SK-N-SH treated with all-trans-retinoic acid at 6 μM for 48 hours (cell line): ENCODE data around the gene ADPRS.

Experiments
- ATAC-seq: fragments of 200-7000 bp; cut with Tn5 transposase; 3 replicates; pipeline ENCODE4 v1.9.1; 2020; ENCODE audit warnings: mild to moderate bottlenecking, moderate library complexity
- ARNTL ChIP-seq: fragments of 450-650 bp; formaldehyde crosslinking; IDR thresholded peaks from 2 replicates; pipeline ENCODE4 v1.5.0; 2020; ENCODE audit warnings: low read depth, mild to moderate bottlenecking, moderate library complexity, borderline replicate concordance
- BACH2 ChIP-seq: fragments of 250-450 bp; sonication (Bioruptor Pico); IDR thresholded peaks from 2 replicates; pipeline ENCODE4 v1.9.0; 2021; ENCODE audit warnings: mild to moderate bottlenecking, borderline replicate concordance
- CSDC2 ChIP-seq: fragments of 250-450 bp; sonication (Bioruptor Pico); IDR thresholded peaks from 2 replicates; pipeline ENCODE4 v1.5.0; 2020; ENCODE audit warnings: mild to moderate bottlenecking, moderate library complexity
- ESRRG ChIP-seq: fragments of 250-450 bp; sonication (Bioruptor Pico); IDR thresholded peaks from 2 replicates; pipeline ENCODE4 v1.6.1; 2021; ENCODE audit warnings: mild to moderate bottlenecking
- ISL1 ChIP-seq: fragments of 250-450 bp; sonication (Bioruptor Pico); IDR thresholded peaks from 2 replicates; pipeline ENCODE4 v2.1.2; 2022; ENCODE audit warnings: mild to moderate bottlenecking, moderate library complexity
- OSR1 ChIP-seq: fragments of 250-450 bp; sonication (Bioruptor Pico); IDR thresholded peaks from 2 replicates; pipeline ENCODE4 v1.8.0; 2022; ENCODE audit warnings: moderate library complexity, mild to moderate bottlenecking, inconsistent platforms
- POU6F1 ChIP-seq: fragments of 250-450 bp; sonication (Bioruptor Pico); IDR thresholded peaks from 2 replicates; pipeline ENCODE4 v1.8.0; 2021; ENCODE audit warnings: low read depth, mild to moderate bottlenecking, moderate library complexity, borderline replicate concordance
- PPARA ChIP-seq: fragments of 250-450 bp; sonication (Bioruptor Pico); IDR thresholded peaks from 2 replicates; pipeline ENCODE4 v1.5.0; 2020; ENCODE audit warnings: mild to moderate bottlenecking, borderline replicate concordance
- RARB ChIP-seq: fragments of 250-450 bp; sonication (Bioruptor Pico); IDR thresholded peaks from 2 replicates; pipeline ENCODE4 v1.8.0; 2021; ENCODE audit warnings: mild to moderate bottlenecking, moderate library complexity
- SNAI2 ChIP-seq: fragments of 250-450 bp; sonication (Bioruptor Pico); IDR thresholded peaks from 2 replicates; pipeline ENCODE4 v1.5.0; 2020; ENCODE audit warnings: mild to moderate bottlenecking, moderate library complexity
- TCF4 ChIP-seq: fragments of 250-450 bp; sonication (Bioruptor Pico); IDR thresholded peaks from 2 replicates; pipeline ENCODE4 v1.8.0; 2021; ENCODE audit warnings: mild to moderate bottlenecking, moderate library complexity, borderline replicate concordance
- TOX ChIP-seq: fragments of 250-450 bp; sonication (Bioruptor Pico); IDR thresholded peaks from 2 replicates; pipeline ENCODE4 v1.8.0; 2021; ENCODE audit warnings: mild to moderate bottlenecking, moderate library complexity, borderline replicate concordance
- TSHZ2 ChIP-seq: fragments of 250-450 bp; sonication (Bioruptor Pico); IDR thresholded peaks from 2 replicates; pipeline ENCODE4 v1.5.0; 2020; ENCODE audit warnings: mild to moderate bottlenecking, moderate library complexity
- ZC3H10 ChIP-seq: fragments of 250-450 bp; sonication (Bioruptor Pico); IDR thresholded peaks from 2 replicates; pipeline ENCODE4 v1.5.1; 2021; ENCODE audit warnings: mild to moderate bottlenecking, moderate library complexity
- ZFP3 ChIP-seq: fragments of 250-450 bp; sonication (Bioruptor Pico); IDR thresholded peaks from 2 replicates; pipeline ENCODE4 v1.5.0; 2020; ENCODE audit warnings: mild to moderate bottlenecking, moderate library complexity
- ZFP30 ChIP-seq: fragments of 450-650 bp; formaldehyde crosslinking; IDR thresholded peaks from 2 replicates; pipeline ENCODE4 v1.5.0; 2022; ENCODE audit warnings: mild to moderate bottlenecking, moderate library complexity
- ZNF565 ChIP-seq: fragments of 450-650 bp; formaldehyde crosslinking; conservative IDR thresholded peaks from 2 replicates; pipeline ENCODE4 v1.5.0; 2020; ENCODE audit warnings: low read depth, mild to moderate bottlenecking, moderate library complexity
- ZNF70 ChIP-seq: fragments of 450-650 bp; formaldehyde crosslinking; IDR thresholded peaks from 2 replicates; pipeline ENCODE4 v1.5.0; 2020; ENCODE audit warnings: mild to moderate bottlenecking, moderate library complexity
- ZNF8 ChIP-seq: fragments of 450-650 bp; formaldehyde crosslinking; IDR thresholded peaks from 2 replicates; pipeline ENCODE4 v1.5.0; 2020; ENCODE audit warnings: mild to moderate bottlenecking, moderate library complexity
- TF ChIP-seq, protein P1 (sequence below): fragments of 250-450 bp; sonication (Bioruptor Pico); IDR thresholded peaks from 2 replicates; pipeline ENCODE4 v1.5.1; 2020; ENCODE audit warnings: low read depth, mild to moderate bottlenecking, moderate library complexity
- TF ChIP-seq, protein P2 (sequence below): fragments of 250-450 bp; sonication (Bioruptor Pico); IDR thresholded peaks from 2 replicates; pipeline ENCODE4 v1.5.1; 2021; ENCODE audit warnings: mild to moderate bottlenecking, moderate library complexity
- TF ChIP-seq, protein P3 (sequence below): fragments of 250-450 bp; sonication (Bioruptor Pico); IDR thresholded peaks from 2 replicates; pipeline ENCODE4 v1.8.0; 2020; ENCODE audit warnings: mild to moderate bottlenecking, moderate library complexity, borderline replicate concordance

ADPRS gene

GRCh38 chr1:36083635-36084496, 4.8 kb upstream of the ADPRS start, which contains the start of gene TEKT2:
Gene TEKT2 (plus strand): TSS chr1:36084094. CDS start chr1:36084922, 828 bp downstream.
- TF ChIP-seq OSR1 (no peak), TSHZ2 (CRISPR knock-in tag) (no peak), ZNF565 (no peak), PPARA (CRISPR knock-in tag) (no peak), SNAI2 (CRISPR knock-in tag) (no peak), BACH2 (CRISPR knock-in tag) (no peak), ZNF70 (CRISPR knock-in tag) (no peak), ZNF8 (no peak), CSDC2 (CRISPR knock-in tag) (no peak), ZC3H10 (no peak), ZFP3 (no peak), ESRRG (CRISPR knock-in tag) (no peak), POU6F1 (CRISPR knock-in tag) (no peak), RARB (CRISPR knock-in tag) (no peak), ISL1 (CRISPR knock-in tag) (no peak), TOX (CRISPR knock-in tag) (no peak), ARNTL (CRISPR knock-in tag) (no peak)
- TF ChIP-seq, protein P1, sequence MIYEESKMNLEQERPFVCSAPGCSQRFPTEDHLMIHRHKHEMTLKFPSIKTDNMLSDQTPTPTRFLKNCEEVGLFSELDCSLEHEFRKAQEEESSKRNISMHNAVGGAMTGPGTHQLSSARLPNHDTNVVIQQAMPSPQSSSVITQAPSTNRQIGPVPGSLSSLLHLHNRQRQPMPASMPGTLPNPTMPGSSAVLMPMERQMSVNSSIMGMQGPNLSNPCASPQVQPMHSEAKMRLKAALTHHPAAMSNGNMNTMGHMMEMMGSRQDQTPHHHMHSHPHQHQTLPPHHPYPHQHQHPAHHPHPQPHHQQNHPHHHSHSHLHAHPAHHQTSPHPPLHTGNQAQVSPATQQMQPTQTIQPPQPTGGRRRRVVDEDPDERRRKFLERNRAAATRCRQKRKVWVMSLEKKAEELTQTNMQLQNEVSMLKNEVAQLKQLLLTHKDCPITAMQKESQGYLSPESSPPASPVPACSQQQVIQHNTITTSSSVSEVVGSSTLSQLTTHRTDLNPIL (CRISPR knock-in tag): no peak
- TF ChIP-seq, protein P2, sequence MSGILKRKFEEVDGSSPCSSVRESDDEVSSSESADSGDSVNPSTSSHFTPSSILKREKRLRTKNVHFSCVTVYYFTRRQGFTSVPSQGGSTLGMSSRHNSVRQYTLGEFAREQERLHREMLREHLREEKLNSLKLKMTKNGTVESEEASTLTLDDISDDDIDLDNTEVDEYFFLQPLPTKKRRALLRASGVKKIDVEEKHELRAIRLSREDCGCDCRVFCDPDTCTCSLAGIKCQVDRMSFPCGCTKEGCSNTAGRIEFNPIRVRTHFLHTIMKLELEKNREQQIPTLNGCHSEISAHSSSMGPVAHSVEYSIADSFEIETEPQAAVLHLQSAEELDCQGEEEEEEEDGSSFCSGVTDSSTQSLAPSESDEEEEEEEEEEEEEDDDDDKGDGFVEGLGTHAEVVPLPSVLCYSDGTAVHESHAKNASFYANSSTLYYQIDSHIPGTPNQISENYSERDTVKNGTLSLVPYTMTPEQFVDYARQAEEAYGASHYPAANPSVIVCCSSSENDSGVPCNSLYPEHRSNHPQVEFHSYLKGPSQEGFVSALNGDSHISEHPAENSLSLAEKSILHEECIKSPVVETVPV (CRISPR knock-in tag): no peak
- TF ChIP-seq, protein P3, sequence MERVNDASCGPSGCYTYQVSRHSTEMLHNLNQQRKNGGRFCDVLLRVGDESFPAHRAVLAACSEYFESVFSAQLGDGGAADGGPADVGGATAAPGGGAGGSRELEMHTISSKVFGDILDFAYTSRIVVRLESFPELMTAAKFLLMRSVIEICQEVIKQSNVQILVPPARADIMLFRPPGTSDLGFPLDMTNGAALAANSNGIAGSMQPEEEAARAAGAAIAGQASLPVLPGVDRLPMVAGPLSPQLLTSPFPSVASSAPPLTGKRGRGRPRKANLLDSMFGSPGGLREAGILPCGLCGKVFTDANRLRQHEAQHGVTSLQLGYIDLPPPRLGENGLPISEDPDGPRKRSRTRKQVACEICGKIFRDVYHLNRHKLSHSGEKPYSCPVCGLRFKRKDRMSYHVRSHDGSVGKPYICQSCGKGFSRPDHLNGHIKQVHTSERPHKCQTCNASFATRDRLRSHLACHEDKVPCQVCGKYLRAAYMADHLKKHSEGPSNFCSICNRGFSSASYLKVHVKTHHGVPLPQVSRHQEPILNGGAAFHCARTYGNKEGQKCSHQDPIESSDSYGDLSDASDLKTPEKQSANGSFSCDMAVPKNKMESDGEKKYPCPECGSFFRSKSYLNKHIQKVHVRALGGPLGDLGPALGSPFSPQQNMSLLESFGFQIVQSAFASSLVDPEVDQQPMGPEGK (CRISPR knock-in tag): no peak
- ATAC-seq: peak; percentile 43

DNA sequence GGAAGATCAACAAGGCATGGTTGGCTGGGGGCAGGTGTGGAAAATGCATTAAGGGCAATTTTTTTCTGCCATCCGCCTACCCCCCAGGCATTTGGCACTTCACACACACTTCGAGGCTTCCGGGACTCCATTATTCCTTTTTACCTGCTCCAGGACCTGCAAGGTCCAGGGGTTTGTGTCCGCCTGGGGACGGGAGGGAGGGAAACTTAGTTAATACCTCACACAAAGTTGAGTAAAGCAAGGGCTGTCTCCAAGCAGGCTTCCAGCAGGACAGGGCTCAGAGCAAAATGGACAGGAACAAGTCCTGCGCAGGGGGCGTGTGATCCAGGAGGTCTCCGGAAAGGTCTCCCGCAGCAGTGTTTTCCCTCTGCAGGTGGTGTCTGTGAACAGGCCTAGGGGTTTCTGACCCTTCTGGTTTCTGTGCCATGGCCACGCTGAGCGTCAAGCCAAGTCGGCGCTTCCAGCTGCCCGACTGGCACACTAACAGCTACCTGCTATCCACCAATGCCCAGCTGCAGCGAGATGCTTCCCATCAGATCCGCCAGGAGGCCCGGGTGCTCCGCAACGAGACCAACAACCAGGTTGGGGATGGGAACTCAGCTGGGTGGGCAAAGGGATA, 4.1 kb upstream of the ADPRS start:
- ATAC-seq: no peak
- no peak for TF ChIP-seq ZFP30
- no peak for TF ChIP-seq ZC3H10
- no peak for TF ChIP-seq TOX (CRISPR knock-in tag)
- no peak for TF ChIP-seq OSR1
- TF ChIP-seq, protein P1 (CRISPR knock-in tag): no peak
- no peak for TF ChIP-seq TSHZ2 (CRISPR knock-in tag)
- no peak for TF ChIP-seq BACH2 (CRISPR knock-in tag)
- no peak for TF ChIP-seq POU6F1 (CRISPR knock-in tag)
- no peak for TF ChIP-seq TCF4 (CRISPR knock-in tag)
